ENCODE results near the gene DOCK1. TPM values are rescaled to one million over a fixed set of nuclear protein-coding genes. Genes with fewer than 3 reads are reported as not detected.

Gene DOCK1
- polyA plus RNA-seq, 1 donor: 29.5 TPM

- no peak for DNase-seq
Observed at GRCh38 chr10:127146661-127147060, 241.4 kb downstream of the DOCK1 start.

DNA sequence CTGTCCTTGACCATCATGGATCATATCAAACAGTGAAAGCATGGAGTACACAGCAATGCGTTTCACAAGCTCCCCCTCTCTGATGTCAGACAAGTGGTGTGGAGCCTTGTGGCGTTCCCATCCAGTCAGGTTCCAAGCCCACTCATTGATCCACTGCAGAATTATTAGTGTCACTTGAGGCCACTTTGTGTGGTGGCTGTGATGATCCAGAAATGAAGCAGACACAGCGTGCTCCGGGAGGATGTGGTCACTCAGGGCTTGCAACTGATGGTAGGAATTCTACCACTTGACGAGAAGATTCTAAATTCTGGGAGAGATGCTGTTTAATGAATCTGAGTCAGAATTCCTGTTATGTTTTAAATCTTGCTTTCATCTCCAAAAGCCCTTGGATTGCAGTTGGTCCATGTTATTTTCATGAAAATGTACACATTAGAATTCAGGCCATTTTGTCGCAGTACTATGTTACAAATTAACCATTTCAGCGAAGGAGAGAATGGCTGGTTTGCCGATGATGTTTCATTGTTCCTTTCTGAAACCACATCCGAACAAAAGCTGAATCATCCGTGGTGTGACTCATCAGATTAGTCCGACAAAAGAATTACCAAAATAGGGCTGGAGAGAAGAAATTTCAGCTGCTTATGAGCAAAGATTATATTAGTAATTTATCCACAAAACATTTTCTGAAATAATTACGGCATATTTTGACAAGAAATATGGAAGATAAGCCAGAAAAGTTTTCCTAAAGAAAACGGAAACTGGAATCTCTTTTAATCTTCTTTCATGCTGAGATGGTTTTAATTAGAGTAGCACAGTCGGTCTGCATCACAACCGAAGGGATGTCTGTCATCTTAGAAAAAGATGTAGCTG is 243.1 kb downstream of the DOCK1 start:
- peaks cover 2% of the 10 kb centered on the region for H3K36me3 ChIP-seq (ENCODE audit: control insufficient read depth, insufficient read depth, low read length)
- H3K9me3 ChIP-seq (ENCODE audit: control insufficient read depth, low read depth, low read length): no peaks in the 10 kb centered on the region
- DNase-seq: no peak
- H3K27me3 ChIP-seq (ENCODE audit: control insufficient read depth, insufficient read depth, low read length): no peaks in the 10 kb centered on the region
- WGBS (ENCODE audit: insufficient coverage, low lambda C conversion rate): 100% methylated on average over 5 of the region's 15 CpGs
- no peak overlapping the region for H3K4me3 ChIP-seq (ENCODE audit: low read length)
- H3K4me1 ChIP-seq (ENCODE audit: control insufficient read depth, insufficient read depth, low read length): no peaks in the 10 kb centered on the region
- H3K27ac ChIP-seq (ENCODE audit: low read length): no peak overlapping the region

More at GRCh38 chr10:127146661-127147060, 241.4 kb downstream of the DOCK1 start:
- Histone ChIP-seq H3K4me1 (ENCODE audit: control insufficient read depth, insufficient read depth, low read length) (no peaks in the 10 kb centered on the region), H3K27ac (ENCODE audit: low read length) (no peak overlapping the region), H3K27me3 (ENCODE audit: control insufficient read depth, insufficient read depth, low read length) (no peaks in the 10 kb centered on the region), H3K9me3 (ENCODE audit: control insufficient read depth, low read depth, low read length) (no peaks in the 10 kb centered on the region), H3K36me3 (ENCODE audit: control insufficient read depth, insufficient read depth, low read length) (peaks cover 2% of the 10 kb centered on the region), H3K4me3 (ENCODE audit: low read length) (no peak overlapping the region)
- no CpG with 5 or more reads among the region's 9 CpGs for WGBS (ENCODE audit: insufficient coverage, low lambda C conversion rate)

DNA sequence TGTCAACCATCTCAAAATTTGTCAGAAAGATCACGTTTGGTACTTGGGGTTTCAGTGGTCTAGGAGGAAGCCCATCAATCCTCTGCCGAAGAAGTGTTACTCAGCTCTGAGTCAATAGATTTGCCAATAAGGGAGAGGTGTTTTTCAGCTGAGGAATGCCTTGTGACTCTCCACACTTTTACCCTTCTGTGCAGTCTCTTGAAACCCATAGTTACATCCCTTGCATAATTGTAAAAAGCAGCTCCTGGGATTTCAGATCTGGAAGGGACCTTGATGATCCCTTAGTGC is 243.6 kb downstream of the DOCK1 start:
- H3K27ac ChIP-seq (ENCODE audit: low read length): no peak overlapping the region
- H3K9me3 ChIP-seq (ENCODE audit: control insufficient read depth, low read depth, low read length): no peaks in the 10 kb centered on the region
- H3K27me3 ChIP-seq (ENCODE audit: control insufficient read depth, insufficient read depth, low read length): no peaks in the 10 kb centered on the region
- H3K4me1 ChIP-seq (ENCODE audit: control insufficient read depth, insufficient read depth, low read length): no peaks in the 10 kb centered on the region
- no peak for DNase-seq
- 80% methylated on average over 1 of the region's 2 CpGs for WGBS (ENCODE audit: insufficient coverage, low lambda C conversion rate)
- no peak overlapping the region for H3K4me3 ChIP-seq (ENCODE audit: low read length)
- H3K36me3 ChIP-seq (ENCODE audit: control insufficient read depth, insufficient read depth, low read length): peaks cover 2% of the 10 kb centered on the region

- Histone ChIP-seq H3K27me3 (ENCODE audit: control insufficient read depth, insufficient read depth, low read length) (no peaks in the 10 kb centered on the region), H3K9me3 (ENCODE audit: control insufficient read depth, low read depth, low read length) (no peaks in the 10 kb centered on the region), H3K4me3 (ENCODE audit: low read length) (no peak overlapping the region), H3K36me3 (ENCODE audit: control insufficient read depth, insufficient read depth, low read length) (peaks cover 2% of the 10 kb centered on the region), H3K27ac (ENCODE audit: low read length) (no peak overlapping the region), H3K4me1 (ENCODE audit: control insufficient read depth, insufficient read depth, low read length) (no peaks in the 10 kb centered on the region)
- DNase-seq: no peak
- no CpG with 5 or more reads among the region's 7 CpGs for WGBS (ENCODE audit: insufficient coverage, low lambda C conversion rate)
Observed at GRCh38 chr10:127149501-127150081, 244.4 kb downstream of the DOCK1 start.

- WGBS (ENCODE audit: insufficient coverage, low lambda C conversion rate): no CpG with 5 or more reads among the region's 5 CpGs
- Histone ChIP-seq H3K27me3 (ENCODE audit: control insufficient read depth, insufficient read depth, low read length) (no peaks in the 10 kb centered on the region), H3K4me3 (ENCODE audit: low read length) (no peak overlapping the region), H3K27ac (ENCODE audit: low read length) (no peak overlapping the region), H3K36me3 (ENCODE audit: control insufficient read depth, insufficient read depth, low read length) (peaks cover 2% of the 10 kb centered on the region), H3K9me3 (ENCODE audit: control insufficient read depth, low read depth, low read length) (no peaks in the 10 kb centered on the region), H3K4me1 (ENCODE audit: control insufficient read depth, insufficient read depth, low read length) (no peaks in the 10 kb centered on the region)
- DNase-seq: no peak
Observed at GRCh38 chr10:127150136-127150535, 244.9 kb downstream of the DOCK1 start.

- Histone ChIP-seq H3K4me3 (ENCODE audit: low read length) (no peak overlapping the region), H3K27ac (ENCODE audit: low read length) (no peak overlapping the region), H3K36me3 (ENCODE audit: control insufficient read depth, insufficient read depth, low read length) (peaks cover 2% of the 10 kb centered on the region), H3K9me3 (ENCODE audit: control insufficient read depth, low read depth, low read length) (no peaks in the 10 kb centered on the region), H3K4me1 (ENCODE audit: control insufficient read depth, insufficient read depth, low read length) (no peaks in the 10 kb centered on the region), H3K27me3 (ENCODE audit: control insufficient read depth, insufficient read depth, low read length) (no peaks in the 10 kb centered on the region)
- WGBS (ENCODE audit: insufficient coverage, low lambda C conversion rate): no CpG with 5 or more reads among the region's 10 CpGs
- no peak for DNase-seq
Observed at GRCh38 chr10:127151541-127151940, 246.3 kb downstream of the DOCK1 start.

DNA sequence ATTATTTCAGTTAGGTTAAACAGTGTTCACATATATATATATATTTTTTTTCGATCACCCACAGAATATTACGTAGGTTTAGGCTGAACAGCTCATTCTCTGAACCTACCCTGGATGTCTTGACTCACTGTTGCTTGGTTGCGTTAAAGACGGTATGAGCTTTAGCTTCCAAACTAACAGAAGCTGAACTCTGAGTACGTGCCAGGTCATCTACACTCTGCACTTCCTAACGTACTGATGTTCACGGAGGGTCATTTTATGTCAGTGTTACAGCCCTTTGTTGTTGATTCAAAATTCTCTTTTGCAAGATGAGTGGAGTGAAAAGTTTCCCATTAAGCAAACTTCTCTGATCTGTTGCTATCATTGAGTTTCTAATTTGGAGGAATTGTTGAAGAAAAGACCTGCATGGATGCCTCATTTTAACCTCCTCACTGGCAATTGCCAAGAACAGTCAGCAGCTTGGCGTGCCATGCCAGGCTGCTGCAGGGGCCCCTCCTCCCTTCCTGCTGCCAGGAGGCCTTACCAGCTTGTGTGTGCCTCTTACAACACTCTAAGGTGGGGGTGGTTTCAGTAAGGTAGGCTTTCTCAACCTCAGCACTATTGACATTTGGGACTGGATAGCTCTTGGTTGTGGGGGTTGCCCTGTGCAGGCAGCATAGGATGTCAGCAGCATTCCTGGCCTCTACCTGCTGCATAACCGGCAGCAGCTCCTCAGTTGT is 246.9 kb downstream of the DOCK1 start:
- 100% methylated on average over 2 of the region's 9 CpGs for WGBS (ENCODE audit: insufficient coverage, low lambda C conversion rate)
- H3K36me3 ChIP-seq (ENCODE audit: control insufficient read depth, insufficient read depth, low read length): peaks cover 2% of the 10 kb centered on the region
- no peak overlapping the region for H3K4me3 ChIP-seq (ENCODE audit: low read length)
- DNase-seq: no peak
- H3K4me1 ChIP-seq (ENCODE audit: control insufficient read depth, insufficient read depth, low read length): no peaks in the 10 kb centered on the region
- H3K27me3 ChIP-seq (ENCODE audit: control insufficient read depth, insufficient read depth, low read length): no peaks in the 10 kb centered on the region
- H3K27ac ChIP-seq (ENCODE audit: low read length): no peak overlapping the region
- H3K9me3 ChIP-seq (ENCODE audit: control insufficient read depth, low read depth, low read length): no peaks in the 10 kb centered on the region

DNA sequence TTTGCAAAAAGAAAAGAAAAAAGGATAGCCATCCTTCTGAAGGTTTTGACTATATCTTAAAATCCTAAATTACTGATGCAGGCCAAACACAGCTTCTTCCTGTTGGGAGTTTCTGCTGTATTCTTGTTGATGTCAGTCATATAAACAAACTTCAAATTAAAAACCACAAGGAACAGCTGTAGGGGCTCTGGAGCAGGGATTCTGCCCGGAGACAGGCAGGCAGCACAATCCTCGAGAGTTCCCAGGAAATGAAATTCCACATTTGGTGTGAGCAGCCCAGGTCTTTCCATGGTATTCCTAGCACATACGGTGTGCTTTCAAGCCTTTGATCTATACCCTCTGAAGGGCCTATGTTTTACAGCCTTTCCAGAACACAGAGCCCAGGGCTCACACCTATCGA is 248.0 kb downstream of the DOCK1 start:
- Histone ChIP-seq H3K36me3 (ENCODE audit: control insufficient read depth, insufficient read depth, low read length) (peaks cover 2% of the 10 kb centered on the region), H3K4me1 (ENCODE audit: control insufficient read depth, insufficient read depth, low read length) (no peaks in the 10 kb centered on the region), H3K4me3 (ENCODE audit: low read length) (no peak overlapping the region), H3K9me3 (ENCODE audit: control insufficient read depth, low read depth, low read length) (no peaks in the 10 kb centered on the region), H3K27ac (ENCODE audit: low read length) (no peak overlapping the region), H3K27me3 (ENCODE audit: control insufficient read depth, insufficient read depth, low read length) (no peaks in the 10 kb centered on the region)
- WGBS (ENCODE audit: insufficient coverage, low lambda C conversion rate): no CpG with 5 or more reads among the region's 4 CpGs
- peak in 1 of 2 donors; percentile 14 for DNase-seq

- Histone ChIP-seq H3K36me3 (ENCODE audit: control insufficient read depth, insufficient read depth, low read length) (peaks cover 2% of the 10 kb centered on the region), H3K27me3 (ENCODE audit: control insufficient read depth, insufficient read depth, low read length) (no peaks in the 10 kb centered on the region), H3K27ac (ENCODE audit: low read length) (no peak overlapping the region), H3K9me3 (ENCODE audit: control insufficient read depth, low read depth, low read length) (no peaks in the 10 kb centered on the region), H3K4me1 (ENCODE audit: control insufficient read depth, insufficient read depth, low read length) (no peaks in the 10 kb centered on the region), H3K4me3 (ENCODE audit: low read length) (no peak overlapping the region)
- WGBS (ENCODE audit: insufficient coverage, low lambda C conversion rate): 90% methylated on average over 2 of the region's 9 CpGs
- DNase-seq: no peak
Observed at GRCh38 chr10:127154831-127155620, 249.8 kb downstream of the DOCK1 start.

GRCh38 chr10:127157089-127157488 is 251.9 kb downstream of the DOCK1 start:
- no peak overlapping the region for H3K27ac ChIP-seq (ENCODE audit: low read length)

More at GRCh38 chr10:127157089-127157488, 251.9 kb downstream of the DOCK1 start:
- no peak for DNase-seq
- H3K36me3 ChIP-seq (ENCODE audit: control insufficient read depth, insufficient read depth, low read length): no peaks in the 10 kb centered on the region
- no peaks in the 10 kb centered on the region for H3K27me3 ChIP-seq (ENCODE audit: control insufficient read depth, insufficient read depth, low read length)
- no peak overlapping the region for H3K4me3 ChIP-seq (ENCODE audit: low read length)
- no peaks in the 10 kb centered on the region for H3K9me3 ChIP-seq (ENCODE audit: control insufficient read depth, low read depth, low read length)
- no peaks in the 10 kb centered on the region for H3K4me1 ChIP-seq (ENCODE audit: control insufficient read depth, insufficient read depth, low read length)
- no CpG with 5 or more reads among the region's 4 CpGs for WGBS (ENCODE audit: insufficient coverage, low lambda C conversion rate)
